ENCODE measurements around the gene CUX1. TPM values are rescaled to one million over a fixed set of nuclear protein-coding genes. Genes with fewer than 3 reads are reported as not detected.
A peak's percentile ranks its signal among the peaks of the same experiment; 100 is the strongest.

Gene CUX1
- total RNA-seq, 2 donors from 2014 or later: 24.7 to 26.2 TPM

GRCh38 chr7:102188746-102189145, 371.3 kb downstream of the CUX1 start:
- Mint-ChIP-seq H3K9me3 (no peaks in the 10 kb centered on the region), H3K36me3 (ENCODE audit: insufficient read depth in 2 of 2) (no peaks in the 10 kb centered on the region), H3K4me3 (no peak overlapping the region), H3K27ac (no peak overlapping the region), H3K27me3 (ENCODE audit: low read depth) (no peaks in the 10 kb centered on the region), H3K4me1 (ENCODE audit: low read depth) (no peaks in the 10 kb centered on the region)
- no peak for ATAC-seq (replicated peaks in 1 of 2)
- DNase-seq: no peak

- H3K36me3 Mint-ChIP-seq (ENCODE audit: insufficient read depth in 2 of 2): no peaks in the 10 kb centered on the region
Measured at GRCh38 chr7:102189756-102190155, 372.3 kb downstream of the CUX1 start.

GRCh38 chr7:102190776-102191350, 373.4 kb downstream of the CUX1 start:
- ATAC-seq (replicated peaks in 1 of 2) (no peak), DNase-seq (no peak)
- Mint-ChIP-seq H3K27me3 (ENCODE audit: low read depth) (no peaks in the 10 kb centered on the region), H3K4me3 (no peak overlapping the region), H3K27ac (no peak overlapping the region), H3K4me1 (ENCODE audit: low read depth) (no peaks in the 10 kb centered on the region), H3K9me3 (no peaks in the 10 kb centered on the region), H3K36me3 (ENCODE audit: insufficient read depth in 2 of 2) (peaks cover 0 to 2% of the 10 kb centered on the region in 2 donors)

More at GRCh38 chr7:102189756-102190155, 372.3 kb downstream of the CUX1 start:
- H3K9me3 Mint-ChIP-seq: no peaks in the 10 kb centered on the region
- no peak for DNase-seq
- no peak overlapping the region for H3K27ac Mint-ChIP-seq
- ATAC-seq (replicated peaks in 1 of 2): no peak
- no peaks in the 10 kb centered on the region for H3K27me3 Mint-ChIP-seq (ENCODE audit: low read depth)
- no peak overlapping the region for H3K4me3 Mint-ChIP-seq
- H3K4me1 Mint-ChIP-seq (ENCODE audit: low read depth): no peaks in the 10 kb centered on the region

- H3K4me3 Mint-ChIP-seq: no peak overlapping the region
- H3K27ac Mint-ChIP-seq: peak overlapping the region; percentile 14
- no peaks in the 10 kb centered on the region for H3K27me3 Mint-ChIP-seq (ENCODE audit: low read depth)
- DNase-seq: no peak
- ATAC-seq (replicated peaks in 1 of 2): no peak
- H3K36me3 Mint-ChIP-seq (ENCODE audit: insufficient read depth in 2 of 2): peaks cover 0 to 2% of the 10 kb centered on the region in 2 donors
- no peaks in the 10 kb centered on the region for H3K9me3 Mint-ChIP-seq
- H3K4me1 Mint-ChIP-seq (ENCODE audit: low read depth): no peaks in the 10 kb centered on the region
Measured at GRCh38 chr7:102191556-102192379, 374.3 kb downstream of the CUX1 start.

GRCh38 chr7:102192790-102193189, 375.4 kb downstream of the CUX1 start:
- H3K36me3 Mint-ChIP-seq (ENCODE audit: insufficient read depth in 2 of 2): peaks cover 0 to 2% of the 10 kb centered on the region in 2 donors
- no peaks in the 10 kb centered on the region for H3K27me3 Mint-ChIP-seq (ENCODE audit: low read depth)
- no peak overlapping the region for H3K4me3 Mint-ChIP-seq
- no peak for DNase-seq
- no peaks in the 10 kb centered on the region for H3K9me3 Mint-ChIP-seq
- no peaks in the 10 kb centered on the region for H3K4me1 Mint-ChIP-seq (ENCODE audit: low read depth)
- ATAC-seq (replicated peaks in 1 of 2): no peak
- no peak overlapping the region for H3K27ac Mint-ChIP-seq

GRCh38 chr7:102193806-102194205, 376.4 kb downstream of the CUX1 start:
- Mint-ChIP-seq H3K9me3 (no peaks in the 10 kb centered on the region), H3K36me3 (ENCODE audit: insufficient read depth in 2 of 2) (peaks cover 0 to 2% of the 10 kb centered on the region in 2 donors), H3K4me1 (ENCODE audit: low read depth) (no peaks in the 10 kb centered on the region), H3K27ac (no peak overlapping the region), H3K27me3 (ENCODE audit: low read depth) (no peaks in the 10 kb centered on the region), H3K4me3 (no peak overlapping the region)
- ATAC-seq (replicated peaks in 1 of 2) (no peak), DNase-seq (no peak)

GRCh38 chr7:102195361-102195760, 377.9 kb downstream of the CUX1 start:
- peaks cover 0 to 2% of the 10 kb centered on the region in 2 donors for H3K36me3 Mint-ChIP-seq (ENCODE audit: insufficient read depth in 2 of 2)
- H3K4me1 Mint-ChIP-seq (ENCODE audit: low read depth): no peaks in the 10 kb centered on the region
- DNase-seq: no peak
- no peaks in the 10 kb centered on the region for H3K9me3 Mint-ChIP-seq
- no peak overlapping the region for H3K27ac Mint-ChIP-seq
- no peak for ATAC-seq (replicated peaks in 1 of 2)
- no peaks in the 10 kb centered on the region for H3K27me3 Mint-ChIP-seq (ENCODE audit: low read depth)
- H3K4me3 Mint-ChIP-seq: no peak overlapping the region

- Mint-ChIP-seq H3K4me3 (no peak overlapping the region), H3K9me3 (no peaks in the 10 kb centered on the region), H3K27me3 (ENCODE audit: low read depth) (no peaks in the 10 kb centered on the region), H3K4me1 (ENCODE audit: low read depth) (no peaks in the 10 kb centered on the region), H3K36me3 (ENCODE audit: insufficient read depth in 2 of 2) (peaks cover 0 to 2% of the 10 kb centered on the region in 2 donors), H3K27ac (no peak overlapping the region)
- DNase-seq: no peak
- ATAC-seq (replicated peaks in 1 of 2): no peak
Measured at GRCh38 chr7:102196028-102196427, 378.6 kb downstream of the CUX1 start.

- Mint-ChIP-seq H3K27me3 (ENCODE audit: low read depth) (no peaks in the 10 kb centered on the region), H3K4me3 (no peak overlapping the region), H3K36me3 (ENCODE audit: insufficient read depth in 2 of 2) (peaks cover 0 to 2% of the 10 kb centered on the region in 2 donors), H3K9me3 (no peaks in the 10 kb centered on the region), H3K4me1 (ENCODE audit: low read depth) (no peaks in the 10 kb centered on the region), H3K27ac (no peak overlapping the region)
- DNase-seq: no peak
- no peak for ATAC-seq (replicated peaks in 1 of 2)
Measured at GRCh38 chr7:102197161-102197560, 379.7 kb downstream of the CUX1 start.

GRCh38 chr7:102197599-102197998, 380.2 kb downstream of the CUX1 start:
- H3K4me3 Mint-ChIP-seq: no peak overlapping the region
- no peaks in the 10 kb centered on the region for H3K27me3 Mint-ChIP-seq (ENCODE audit: low read depth)
- H3K27ac Mint-ChIP-seq: no peak overlapping the region
- H3K4me1 Mint-ChIP-seq (ENCODE audit: low read depth): no peaks in the 10 kb centered on the region
- DNase-seq (no peak), ATAC-seq (replicated peaks in 1 of 2) (no peak)
- no peaks in the 10 kb centered on the region for H3K9me3 Mint-ChIP-seq
- H3K36me3 Mint-ChIP-seq (ENCODE audit: insufficient read depth in 2 of 2): peaks cover 0 to 2% of the 10 kb centered on the region in 2 donors

GRCh38 chr7:102198417-102198956, 381.1 kb downstream of the CUX1 start:
- Mint-ChIP-seq H3K27me3 (ENCODE audit: low read depth) (no peaks in the 10 kb centered on the region), H3K27ac (no peak overlapping the region), H3K36me3 (ENCODE audit: insufficient read depth in 2 of 2) (peaks cover 0 to 2% of the 10 kb centered on the region in 2 donors), H3K9me3 (no peaks in the 10 kb centered on the region), H3K4me3 (no peak overlapping the region), H3K4me1 (ENCODE audit: low read depth) (no peaks in the 10 kb centered on the region)
- DNase-seq (no peak), ATAC-seq (replicated peaks in 1 of 2) (no peak)

- no peak for ATAC-seq (replicated peaks in 1 of 2)
- Mint-ChIP-seq H3K27me3 (ENCODE audit: low read depth) (no peaks in the 10 kb centered on the region), H3K36me3 (ENCODE audit: insufficient read depth in 2 of 2) (no peaks in the 10 kb centered on the region), H3K9me3 (no peaks in the 10 kb centered on the region), H3K27ac (no peak overlapping the region), H3K4me3 (no peak overlapping the region), H3K4me1 (ENCODE audit: low read depth) (no peaks in the 10 kb centered on the region)
- no peak for DNase-seq
Measured at GRCh38 chr7:102201576-102201975, 384.1 kb downstream of the CUX1 start.

GRCh38 chr7:102202556-102202955, 385.1 kb downstream of the CUX1 start:
- Mint-ChIP-seq H3K27ac (no peak overlapping the region), H3K4me3 (no peak overlapping the region), H3K9me3 (no peaks in the 10 kb centered on the region), H3K36me3 (ENCODE audit: insufficient read depth in 2 of 2) (no peaks in the 10 kb centered on the region), H3K27me3 (ENCODE audit: low read depth) (no peaks in the 10 kb centered on the region), H3K4me1 (ENCODE audit: low read depth) (no peaks in the 10 kb centered on the region)
- ATAC-seq (replicated peaks in 1 of 2) (no peak), DNase-seq (no peak)
